ENCODE measurements around the gene CD200R1. TPM values are rescaled to one million over a fixed set of nuclear protein-coding genes. Genes with fewer than 3 reads are reported as not detected.

Gene CD200R1
- total and polyA plus RNA-seq, 2 of the 13 experiments (the other 11 are each of a cell fraction or from before 2014, with no cell fraction given), result 0.04 TPM; not detected in 1

GRCh38 chr3:113019182-113020137 is 44.6 kb upstream of the CD200R1 start (continued):
- TF ChIP-seq ZNF18 (CRISPR knock-in tag; IDR thresholded peaks at IDR 0.05; ENCODE audit: insufficient replicate concordance), result no peak
- no peak for TF ChIP-seq KAT2B (IDR thresholded peaks at IDR 0.05; ENCODE audit: borderline replicate concordance, low read depth, low read length)
- TF ChIP-seq ZNF326 (CRISPR knock-in tag; IDR thresholded peaks at IDR 0.05; ENCODE audit: borderline replicate concordance), result no peak
- 0 out of 2 replicates have a peak, but pooled peaks have one; percentile 28 for TF ChIP-seq BRD4 (CRISPR knock-in tag; IDR thresholded peaks at IDR 0.05)
- TF ChIP-seq ZMAT5 (CRISPR knock-in tag; IDR thresholded peaks at IDR 0.05; ENCODE audit: borderline replicate concordance, low read depth), result no peak
- peak; percentile 92 for TF ChIP-seq ZNF816 (CRISPR knock-in tag; IDR thresholded peaks at IDR 0.05; ENCODE audit: borderline replicate concordance)
- peak; percentile 75; the same call in 1 of the 2 replicates for TF ChIP-seq SETDB1 (CRISPR knock-in tag; IDR thresholded peaks at IDR 0.05; ENCODE audit: borderline replicate concordance)
- peak; percentile 82 for TF ChIP-seq ZFP90 (CRISPR knock-in tag; IDR thresholded peaks at IDR 0.05; ENCODE audit: borderline replicate concordance)
- TF ChIP-seq ZNF780A (CRISPR knock-in tag; IDR thresholded peaks at IDR 0.05), result peak; percentile 82; the same call in 1 of the 2 replicates
- TF ChIP-seq ZNF607 (CRISPR knock-in tag; IDR thresholded peaks at IDR 0.05; ENCODE audit: borderline replicate concordance), result peak; percentile 67; the same call in 1 of the 2 replicates
- TF ChIP-seq HMGXB4 (CRISPR knock-in tag; IDR thresholded peaks at IDR 0.05; ENCODE audit: borderline replicate concordance in 1 of 2, low read depth in 1 of 2), result peak; percentile 84 to 87
- peak; percentile 93 for TF ChIP-seq TOPORS (CRISPR knock-in tag; IDR thresholded peaks at IDR 0.05)
- peak; percentile 64 for TF ChIP-seq RBM39 (IDR thresholded peaks at IDR 0.05; ENCODE audit: low read depth, low read length, poor library complexity, severe bottlenecking)
- TF ChIP-seq MATR3 (CRISPR knock-in tag; IDR thresholded peaks at IDR 0.05), result no peak
- TF ChIP-seq ZNF691 (CRISPR knock-in tag; IDR thresholded peaks at IDR 0.05; ENCODE audit: borderline replicate concordance, low read depth), result no peak
- TF ChIP-seq ZBTB3 (CRISPR knock-in tag; IDR thresholded peaks at IDR 0.05; ENCODE audit: borderline replicate concordance, low read depth), result peak; percentile 56; the same call in 1 of the 2 replicates
- no peak for TF ChIP-seq ZNF484 (CRISPR knock-in tag; IDR thresholded peaks at IDR 0.05; ENCODE audit: borderline replicate concordance, low read depth)
- TF ChIP-seq ZNF549 (CRISPR knock-in tag; IDR thresholded peaks at IDR 0.05), result no peak
- peak; percentile 58; the same call in 1 of the 2 replicates for TF ChIP-seq ZNF614 (CRISPR knock-in tag; IDR thresholded peaks at IDR 0.05; ENCODE audit: borderline replicate concordance)
- 0 out of 2 replicates have a peak, but pooled peaks have one; percentile 28 for TF ChIP-seq ZNF83 (CRISPR knock-in tag; IDR thresholded peaks at IDR 0.05; ENCODE audit: borderline replicate concordance)
- peak; percentile 76; the same call in 1 of the 2 replicates for TF ChIP-seq MAZ (IDR thresholded peaks at IDR 0.05; ENCODE audit: borderline replicate concordance, low read depth, low read length)
- TF ChIP-seq MAZ (CRISPR knock-in tag; IDR thresholded peaks at IDR 0.05; ENCODE audit: low read depth), result peak; percentile 81; the same call in 1 of the 2 replicates

All from HepG2 (cell line).